GM23338 (cell line): ENCODE results near the gene GTF2E1. TPM values are rescaled to one million over a fixed set of nuclear protein-coding genes. Genes with fewer than 3 reads are reported as not detected.

Source experiments
- ATAC-seq: fragments of 200-7000 bp; cut with Tn5 transposase; 3 replicates; pipeline ENCODE4 v1.9.1; 2020
- DNase-seq: peaks from one replicate; pipeline ENCODE4 v3.0.0-alpha.2; 2015; ENCODE audit warnings: low spot score
- H2AFZ ChIP-seq: fragments of 200-600 bp; sonication (generic); 2 replicates; pipeline ENCODE4 v1.8.0; 2016; ENCODE audit warnings: antibody characterized with exemption, mild to moderate bottlenecking, moderate library complexity
- H3F3A ChIP-seq: fragments of 200-600 bp; sonication (generic); replicated peaks from 2 replicates; pipeline ENCODE4 v1.8.0; 2017; ENCODE audit warnings: antibody characterized with exemption, mixed run types, low read depth
- H3K27ac ChIP-seq: fragments of 200-600 bp; sonication (generic); 2 replicates; pipeline ENCODE4 v1.6.1; 2016; ENCODE audit warnings: low read depth
- H3K27me3 ChIP-seq: fragments of 200-600 bp; sonication (generic); 2 replicates; pipeline ENCODE4 v1.8.0; 2016; ENCODE audit warnings: mild to moderate bottlenecking, mixed run types, moderate library complexity; ENCODE audit not compliant: insufficient read depth
- H3K36me3 ChIP-seq: fragments of 200-600 bp; sonication (generic); 2 replicates; pipeline ENCODE4 v1.8.0; 2016; ENCODE audit warnings: mild to moderate bottlenecking; ENCODE audit not compliant: insufficient read depth
- H3K4me1 ChIP-seq: fragments of 200-600 bp; sonication (generic); 2 replicates; pipeline ENCODE4 v1.8.0; 2016; ENCODE audit warnings: mild to moderate bottlenecking, moderate library complexity; ENCODE audit not compliant: insufficient read depth
- H3K4me2 ChIP-seq: fragments of 200-600 bp; sonication (generic); 2 replicates; pipeline ENCODE4 v1.7.1; 2017; ENCODE audit warnings: mixed run types
- H3K4me3 ChIP-seq: fragments of 200-600 bp; sonication (generic); 2 replicates; pipeline ENCODE4 v1.6.1; 2016; ENCODE audit warnings: mixed run types
- H3K79me2 ChIP-seq: fragments of 200-600 bp; sonication (generic); replicated peaks from 2 replicates; pipeline ENCODE4 v1.8.0; 2017; ENCODE audit warnings: mild to moderate bottlenecking; ENCODE audit not compliant: insufficient read depth
- H3K9me2 ChIP-seq: fragments of 200-600 bp; sonication (generic); 2 replicates; pipeline ENCODE4 v1.8.0; 2017; ENCODE audit not compliant: insufficient read depth
- H4K20me1 ChIP-seq: fragments of 200-600 bp; sonication (generic); replicated peaks from 2 replicates; pipeline ENCODE4 v1.8.0; 2017; ENCODE audit warnings: mild to moderate bottlenecking; ENCODE audit not compliant: insufficient read depth
- H3K27ac Mint-ChIP-seq: 2 replicates; pipeline ENCODE4 v1.8.0; 2020; ENCODE audit warnings: inconsistent platforms, mild to moderate bottlenecking, moderate library complexity, mixed read lengths
- H3K27me3 Mint-ChIP-seq: 3 replicates; pipeline ENCODE4 v1.8.0; 2022; ENCODE audit warnings: low read depth, mild to moderate bottlenecking, moderate library complexity, mixed read lengths, inconsistent platforms; ENCODE audit not compliant: insufficient read depth, poor library complexity
- H3K36me3 Mint-ChIP-seq: 3 replicates; pipeline ENCODE4 v1.8.0; 2021; ENCODE audit warnings: low read depth, mild to moderate bottlenecking, inconsistent platforms, moderate library complexity, mixed read lengths
- H3K4me1 Mint-ChIP-seq: 3 replicates; pipeline ENCODE4 v1.8.0; 2020; ENCODE audit warnings: mild to moderate bottlenecking, inconsistent platforms, mixed read lengths
- H3K4me3 Mint-ChIP-seq: 3 replicates; pipeline ENCODE4 v1.8.0; 2021; ENCODE audit warnings: moderate library complexity, mild to moderate bottlenecking, inconsistent platforms, mixed read lengths
- H3K9me3 Mint-ChIP-seq: 3 replicates; pipeline ENCODE4 v1.8.0; 2020; ENCODE audit warnings: moderate library complexity, mild to moderate bottlenecking, inconsistent platforms, mixed read lengths
- EZH2phosphoT487 ChIP-seq: fragments of 200-600 bp; sonication (generic); IDR thresholded peaks from one replicate; pipeline ENCODE4 v1.8.1; 2018; ENCODE audit warnings: antibody characterized with exemption; ENCODE audit not compliant: unreplicated experiment
- JUNB ChIP-seq: IDR thresholded peaks from one replicate; pipeline ENCODE4 v1.6.1; 2016; ENCODE audit warnings: antibody characterized with exemption; ENCODE audit not compliant: unreplicated experiment
- NANOG ChIP-seq: IDR thresholded peaks from 2 replicates; pipeline ENCODE4 v1.6.1; 2016; ENCODE audit warnings: antibody characterized with exemption, borderline replicate concordance
- STAT1 ChIP-seq: IDR thresholded peaks from one replicate; pipeline ENCODE4 v1.6.1; 2016; ENCODE audit warnings: antibody characterized with exemption; ENCODE audit not compliant: unreplicated experiment
- polyA plus RNA-seq: library from polyadenylated mRNA; unstranded; fragments of >200 nt; fragmentation: Nextera tagmentation; extraction: Ambion mirVana; gene quantifications from 2 replicates; pipeline ENCODE4 v1.2.1, GENCODE V29; 2016
- total RNA-seq: library from RNA; depleted of rRNA; stranded (reverse); fragments of >200 nt; shearing (Covaris generic); gene quantifications from 2 replicates; pipeline ENCODE4 v1.2.3, GENCODE V29; 2014
- TF ChIP-seq, protein P1 (sequence below), 2 experiments: fragments of 200-600 bp in 1 of 2; sonication (generic) in 1 of 2; conservative IDR thresholded peaks; 2 replicates each; pipeline versions ENCODE4 v1.5.1 to v1.6.1; 2016 to 2017; ENCODE audit warnings: antibody characterized with exemption in 2 of 2, low read depth in 2 of 2, mild to moderate bottlenecking in 2 of 2, moderate library complexity in 1 of 2
- TF ChIP-seq, protein P2 (sequence below): IDR thresholded peaks from one replicate; pipeline ENCODE4 v1.6.1; 2018; ENCODE audit warnings: antibody characterized with exemption; ENCODE audit not compliant: unreplicated experiment
- TF ChIP-seq, protein P3 (sequence below): IDR thresholded peaks from 2 replicates; pipeline ENCODE4 v1.6.1; 2016; ENCODE audit warnings: antibody characterized with exemption
- TF ChIP-seq, protein P4 (sequence below): fragments of 250-450 bp; sonication (Bioruptor Pico); IDR thresholded peaks from 2 replicates; pipeline ENCODE4 v1.5.0; 2020; ENCODE audit warnings: mild to moderate bottlenecking, moderate library complexity

Gene GTF2E1
- total and polyA plus RNA-seq, 2 experiments from 2014 or later: 24.3 to 69.0 TPM

DNA sequence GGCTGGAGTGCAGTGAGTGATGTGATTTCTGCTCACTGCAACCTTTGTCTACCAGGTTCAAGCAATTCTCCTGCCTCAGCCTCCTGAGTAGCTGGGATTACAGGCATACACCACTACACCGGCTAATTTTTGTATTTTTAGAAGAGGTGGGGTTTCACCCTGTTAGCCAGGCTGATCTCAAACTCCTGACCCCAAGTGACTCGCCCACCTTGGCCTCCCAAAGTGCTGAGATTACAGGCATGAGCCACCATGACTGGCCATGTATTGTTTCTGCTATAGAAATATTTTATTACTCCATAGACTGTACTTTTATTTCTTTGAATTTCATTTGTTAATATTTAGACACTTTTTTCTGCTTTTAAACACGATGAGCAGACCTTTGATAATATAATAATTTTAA lies 60.4 kb downstream of the GTF2E1 start (continued):
- TF ChIP-seq, protein P1, sequence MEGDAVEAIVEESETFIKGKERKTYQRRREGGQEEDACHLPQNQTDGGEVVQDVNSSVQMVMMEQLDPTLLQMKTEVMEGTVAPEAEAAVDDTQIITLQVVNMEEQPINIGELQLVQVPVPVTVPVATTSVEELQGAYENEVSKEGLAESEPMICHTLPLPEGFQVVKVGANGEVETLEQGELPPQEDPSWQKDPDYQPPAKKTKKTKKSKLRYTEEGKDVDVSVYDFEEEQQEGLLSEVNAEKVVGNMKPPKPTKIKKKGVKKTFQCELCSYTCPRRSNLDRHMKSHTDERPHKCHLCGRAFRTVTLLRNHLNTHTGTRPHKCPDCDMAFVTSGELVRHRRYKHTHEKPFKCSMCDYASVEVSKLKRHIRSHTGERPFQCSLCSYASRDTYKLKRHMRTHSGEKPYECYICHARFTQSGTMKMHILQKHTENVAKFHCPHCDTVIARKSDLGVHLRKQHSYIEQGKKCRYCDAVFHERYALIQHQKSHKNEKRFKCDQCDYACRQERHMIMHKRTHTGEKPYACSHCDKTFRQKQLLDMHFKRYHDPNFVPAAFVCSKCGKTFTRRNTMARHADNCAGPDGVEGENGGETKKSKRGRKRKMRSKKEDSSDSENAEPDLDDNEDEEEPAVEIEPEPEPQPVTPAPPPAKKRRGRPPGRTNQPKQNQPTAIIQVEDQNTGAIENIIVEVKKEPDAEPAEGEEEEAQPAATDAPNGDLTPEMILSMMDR (conservative IDR thresholded peaks at IDR 0.05; ENCODE audit: low read depth in 2 of 2): no peak
- TF ChIP-seq EZH2phosphoT487: no peak

DNA sequence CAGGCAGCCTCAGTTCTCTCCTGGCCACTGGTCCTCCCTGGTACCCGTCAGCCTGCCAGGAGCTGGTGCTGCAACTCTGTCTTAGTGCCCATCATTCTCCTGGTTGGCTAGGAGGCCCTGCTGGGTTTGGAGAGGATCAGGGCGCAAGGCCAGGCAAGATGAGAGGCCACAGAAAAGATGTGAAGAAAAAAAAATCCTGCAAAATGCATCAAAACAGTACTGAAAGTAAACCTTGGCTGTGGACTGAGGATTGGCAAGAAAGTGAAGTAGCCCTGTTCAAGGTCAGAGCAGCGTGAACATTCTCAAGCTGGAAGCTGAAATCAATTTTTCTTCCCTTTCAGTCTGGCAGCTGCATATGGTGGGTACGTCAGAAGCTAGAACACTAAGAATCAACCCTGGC lies 74.2 kb downstream of the GTF2E1 start:
- H3K27me3 Mint-ChIP-seq: no peaks in the 10 kb centered on the region
- ATAC-seq (no peak), DNase-seq (no peak)
- 0 out of 3 replicates have a peak, but pooled peaks cover 2% of the 10 kb centered on the region for H3K4me1 Mint-ChIP-seq
- no peak overlapping the region for H2AFZ ChIP-seq
- H3K4me3 ChIP-seq: no peak overlapping the region
- H3K27me3 ChIP-seq: no peaks in the 10 kb centered on the region
- H3K27ac ChIP-seq: no peak overlapping the region
- H3K4me2 ChIP-seq: no peak overlapping the region
- TF ChIP-seq JUNB (no peak), NANOG (no peak)
- TF ChIP-seq, protein P2, sequence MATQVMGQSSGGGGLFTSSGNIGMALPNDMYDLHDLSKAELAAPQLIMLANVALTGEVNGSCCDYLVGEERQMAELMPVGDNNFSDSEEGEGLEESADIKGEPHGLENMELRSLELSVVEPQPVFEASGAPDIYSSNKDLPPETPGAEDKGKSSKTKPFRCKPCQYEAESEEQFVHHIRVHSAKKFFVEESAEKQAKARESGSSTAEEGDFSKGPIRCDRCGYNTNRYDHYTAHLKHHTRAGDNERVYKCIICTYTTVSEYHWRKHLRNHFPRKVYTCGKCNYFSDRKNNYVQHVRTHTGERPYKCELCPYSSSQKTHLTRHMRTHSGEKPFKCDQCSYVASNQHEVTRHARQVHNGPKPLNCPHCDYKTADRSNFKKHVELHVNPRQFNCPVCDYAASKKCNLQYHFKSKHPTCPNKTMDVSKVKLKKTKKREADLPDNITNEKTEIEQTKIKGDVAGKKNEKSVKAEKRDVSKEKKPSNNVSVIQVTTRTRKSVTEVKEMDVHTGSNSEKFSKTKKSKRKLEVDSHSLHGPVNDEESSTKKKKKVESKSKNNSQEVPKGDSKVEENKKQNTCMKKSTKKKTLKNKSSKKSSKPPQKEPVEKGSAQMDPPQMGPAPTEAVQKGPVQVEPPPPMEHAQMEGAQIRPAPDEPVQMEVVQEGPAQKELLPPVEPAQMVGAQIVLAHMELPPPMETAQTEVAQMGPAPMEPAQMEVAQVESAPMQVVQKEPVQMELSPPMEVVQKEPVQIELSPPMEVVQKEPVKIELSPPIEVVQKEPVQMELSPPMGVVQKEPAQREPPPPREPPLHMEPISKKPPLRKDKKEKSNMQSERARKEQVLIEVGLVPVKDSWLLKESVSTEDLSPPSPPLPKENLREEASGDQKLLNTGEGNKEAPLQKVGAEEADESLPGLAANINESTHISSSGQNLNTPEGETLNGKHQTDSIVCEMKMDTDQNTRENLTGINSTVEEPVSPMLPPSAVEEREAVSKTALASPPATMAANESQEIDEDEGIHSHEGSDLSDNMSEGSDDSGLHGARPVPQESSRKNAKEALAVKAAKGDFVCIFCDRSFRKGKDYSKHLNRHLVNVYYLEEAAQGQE: no peak
- TF ChIP-seq, protein P3, sequence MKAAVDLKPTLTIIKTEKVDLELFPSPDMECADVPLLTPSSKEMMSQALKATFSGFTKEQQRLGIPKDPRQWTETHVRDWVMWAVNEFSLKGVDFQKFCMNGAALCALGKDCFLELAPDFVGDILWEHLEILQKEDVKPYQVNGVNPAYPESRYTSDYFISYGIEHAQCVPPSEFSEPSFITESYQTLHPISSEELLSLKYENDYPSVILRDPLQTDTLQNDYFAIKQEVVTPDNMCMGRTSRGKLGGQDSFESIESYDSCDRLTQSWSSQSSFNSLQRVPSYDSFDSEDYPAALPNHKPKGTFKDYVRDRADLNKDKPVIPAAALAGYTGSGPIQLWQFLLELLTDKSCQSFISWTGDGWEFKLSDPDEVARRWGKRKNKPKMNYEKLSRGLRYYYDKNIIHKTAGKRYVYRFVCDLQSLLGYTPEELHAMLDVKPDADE: no peak
- no peak overlapping the region for H3K27ac Mint-ChIP-seq
- no peak overlapping the region for H3K4me3 Mint-ChIP-seq
- no peaks in the 10 kb centered on the region for H3K36me3 Mint-ChIP-seq
- H3K9me3 Mint-ChIP-seq: no peaks in the 10 kb centered on the region
- H3F3A ChIP-seq: no peaks in the 10 kb centered on the region
- H3K4me1 ChIP-seq: no peaks in the 10 kb centered on the region
- no peaks in the 10 kb centered on the region for H3K79me2 ChIP-seq
- no peaks in the 10 kb centered on the region for H3K9me2 ChIP-seq
- no peaks in the 10 kb centered on the region for H3K36me3 ChIP-seq
- no peaks in the 10 kb centered on the region for H4K20me1 ChIP-seq

DNA sequence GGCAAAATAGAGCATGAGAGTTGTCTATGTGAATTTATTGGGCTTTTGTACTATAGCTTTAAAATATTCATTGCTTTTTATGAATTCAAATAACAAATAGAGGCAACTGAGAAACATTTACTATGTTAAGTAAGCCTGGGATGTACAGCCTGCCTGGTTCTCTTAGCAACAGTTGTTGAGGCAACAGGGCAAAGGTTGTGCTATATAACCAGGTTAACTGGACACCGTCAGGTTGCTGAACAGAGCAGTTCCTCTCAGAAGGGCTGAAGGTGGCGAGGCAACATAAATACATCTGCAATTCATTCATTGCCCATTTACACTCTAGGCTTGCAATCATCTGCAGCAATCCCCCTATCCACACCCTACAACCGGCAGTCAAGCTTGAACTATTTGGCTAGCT lies 78.2 kb downstream of the GTF2E1 start:
- no peak overlapping the region for H3K4me3 ChIP-seq
- no peak overlapping the region for H3K4me2 ChIP-seq
- Mint-ChIP-seq H3K4me1 (peaks cover 9% of the 10 kb centered on the region), H3K27ac (no peak overlapping the region), H3K4me3 (no peak overlapping the region), H3K9me3 (no peaks in the 10 kb centered on the region), H3K27me3 (peaks cover 6% of the 10 kb centered on the region), H3K36me3 (no peaks in the 10 kb centered on the region)
- no peak overlapping the region for H3K27ac ChIP-seq
- no peaks in the 10 kb centered on the region; the same call in 1 of the 2 replicates for H3K4me1 ChIP-seq
- peak overlapping the region; percentile 52; the same call in 1 of the 2 replicates for H2AFZ ChIP-seq
- DNase-seq (no peak), ATAC-seq (no peak)
- H3K79me2 ChIP-seq: no peaks in the 10 kb centered on the region
- H4K20me1 ChIP-seq: no peaks in the 10 kb centered on the region
- no peaks in the 10 kb centered on the region for H3K36me3 ChIP-seq
- no peaks in the 10 kb centered on the region for H3K27me3 ChIP-seq
- no peaks in the 10 kb centered on the region for H3K9me2 ChIP-seq
- H3F3A ChIP-seq: no peaks in the 10 kb centered on the region
- no peak for TF ChIP-seq NANOG
- no peak for TF ChIP-seq STAT1
- TF ChIP-seq, protein P4, sequence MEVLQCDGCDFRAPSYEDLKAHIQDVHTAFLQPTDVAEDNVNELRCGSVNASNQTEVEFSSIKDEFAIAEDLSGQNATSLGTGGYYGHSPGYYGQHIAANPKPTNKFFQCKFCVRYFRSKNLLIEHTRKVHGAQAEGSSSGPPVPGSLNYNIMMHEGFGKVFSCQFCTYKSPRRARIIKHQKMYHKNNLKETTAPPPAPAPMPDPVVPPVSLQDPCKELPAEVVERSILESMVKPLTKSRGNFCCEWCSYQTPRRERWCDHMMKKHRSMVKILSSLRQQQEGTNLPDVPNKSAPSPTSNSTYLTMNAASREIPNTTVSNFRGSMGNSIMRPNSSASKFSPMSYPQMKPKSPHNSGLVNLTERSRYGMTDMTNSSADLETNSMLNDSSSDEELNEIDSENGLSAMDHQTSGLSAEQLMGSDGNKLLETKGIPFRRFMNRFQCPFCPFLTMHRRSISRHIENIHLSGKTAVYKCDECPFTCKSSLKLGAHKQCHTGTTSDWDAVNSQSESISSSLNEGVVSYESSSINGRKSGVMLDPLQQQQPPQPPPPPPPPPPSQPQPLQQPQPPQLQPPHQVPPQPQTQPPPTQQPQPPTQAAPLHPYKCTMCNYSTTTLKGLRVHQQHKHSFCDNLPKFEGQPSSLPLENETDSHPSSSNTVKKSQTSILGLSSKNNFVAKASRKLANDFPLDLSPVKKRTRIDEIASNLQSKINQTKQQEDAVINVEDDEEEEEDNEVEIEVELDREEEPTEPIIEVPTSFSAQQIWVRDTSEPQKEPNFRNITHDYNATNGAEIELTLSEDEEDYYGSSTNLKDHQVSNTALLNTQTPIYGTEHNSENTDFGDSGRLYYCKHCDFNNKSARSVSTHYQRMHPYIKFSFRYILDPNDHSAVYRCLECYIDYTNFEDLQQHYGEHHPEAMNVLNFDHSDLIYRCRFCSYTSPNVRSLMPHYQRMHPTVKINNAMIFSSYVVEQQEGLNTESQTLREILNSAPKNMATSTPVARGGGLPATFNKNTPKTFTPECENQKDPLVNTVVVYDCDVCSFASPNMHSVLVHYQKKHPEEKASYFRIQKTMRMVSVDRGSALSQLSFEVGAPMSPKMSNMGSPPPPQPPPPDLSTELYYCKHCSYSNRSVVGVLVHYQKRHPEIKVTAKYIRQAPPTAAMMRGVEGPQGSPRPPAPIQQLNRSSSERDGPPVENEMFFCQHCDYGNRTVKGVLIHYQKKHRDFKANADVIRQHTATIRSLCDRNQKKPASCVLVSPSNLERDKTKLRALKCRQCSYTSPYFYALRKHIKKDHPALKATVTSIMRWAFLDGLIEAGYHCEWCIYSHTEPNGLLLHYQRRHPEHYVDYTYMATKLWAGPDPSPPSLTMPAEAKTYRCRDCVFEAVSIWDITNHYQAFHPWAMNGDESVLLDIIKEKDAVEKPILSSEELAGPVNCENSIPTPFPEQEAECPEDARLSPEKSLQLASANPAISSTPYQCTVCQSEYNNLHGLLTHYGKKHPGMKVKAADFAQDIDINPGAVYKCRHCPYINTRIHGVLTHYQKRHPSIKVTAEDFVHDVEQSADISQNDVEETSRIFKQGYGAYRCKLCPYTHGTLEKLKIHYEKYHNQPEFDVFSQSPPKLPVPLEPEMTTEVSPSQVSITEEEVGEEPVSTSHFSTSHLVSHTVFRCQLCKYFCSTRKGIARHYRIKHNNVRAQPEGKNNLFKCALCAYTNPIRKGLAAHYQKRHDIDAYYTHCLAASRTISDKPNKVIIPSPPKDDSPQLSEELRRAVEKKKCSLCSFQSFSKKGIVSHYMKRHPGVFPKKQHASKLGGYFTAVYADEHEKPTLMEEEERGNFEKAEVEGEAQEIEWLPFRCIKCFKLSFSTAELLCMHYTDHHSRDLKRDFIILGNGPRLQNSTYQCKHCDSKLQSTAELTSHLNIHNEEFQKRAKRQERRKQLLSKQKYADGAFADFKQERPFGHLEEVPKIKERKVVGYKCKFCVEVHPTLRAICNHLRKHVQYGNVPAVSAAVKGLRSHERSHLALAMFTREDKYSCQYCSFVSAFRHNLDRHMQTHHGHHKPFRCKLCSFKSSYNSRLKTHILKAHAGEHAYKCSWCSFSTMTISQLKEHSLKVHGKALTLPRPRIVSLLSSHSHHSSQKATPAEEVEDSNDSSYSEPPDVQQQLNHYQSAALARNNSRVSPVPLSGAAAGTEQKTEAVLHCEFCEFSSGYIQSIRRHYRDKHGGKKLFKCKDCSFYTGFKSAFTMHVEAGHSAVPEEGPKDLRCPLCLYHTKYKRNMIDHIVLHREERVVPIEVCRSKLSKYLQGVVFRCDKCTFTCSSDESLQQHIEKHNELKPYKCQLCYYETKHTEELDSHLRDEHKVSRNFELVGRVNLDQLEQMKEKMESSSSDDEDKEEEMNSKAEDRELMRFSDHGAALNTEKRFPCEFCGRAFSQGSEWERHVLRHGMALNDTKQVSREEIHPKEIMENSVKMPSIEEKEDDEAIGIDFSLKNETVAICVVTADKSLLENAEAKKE (CRISPR knock-in tag): no peak
